ENCODE measurements around the gene WDR82. TPM values are rescaled to one million over a fixed set of nuclear protein-coding genes. Genes with fewer than 3 reads are reported as not detected.

The WDR82 gene
- total and polyA plus RNA-seq, 7 donors: 22.2 to 54.9 (median 46.8) TPM

- Histone ChIP-seq H3K36me3 (peaks cover 3 to 17% (median 7%) of the 10 kb centered on the region in 4 donors), H3K9me3 (no peaks in the 10 kb centered on the region), H3K4me1 (peaks cover 0 to 8% (median 2%) of the 10 kb centered on the region in 4 donors), H3K4me3 (no peak overlapping the region), H3K27me3 (no peaks in the 10 kb centered on the region), H3K27ac (no peak overlapping the region)
- no peak for DNase-seq
- TF ChIP-seq EP300 (IDR thresholded peaks at IDR 0.05): no peak
- TF ChIP-seq POLR2A (IDR thresholded peaks at IDR 0.05): no peak
- TF ChIP-seq CTCF (IDR thresholded peaks at IDR 0.05): no peak
- no peak for TF ChIP-seq POLR2AphosphoS5 (IDR thresholded peaks at IDR 0.05)
- intact Hi-C loops (cut with DNase I): no loop called here
- WGBS, 2 donors: 93 to 96% methylated on average over 32 of the region's 32 CpGs
Observed at GRCh38 chr3:52223449-52224408, 54.7 kb downstream of the WDR82 start.

GRCh38 chr3:52222319-52223221, 55.9 kb downstream of the WDR82 start:
- intact Hi-C loops (cut with DNase I): no loop called here
- whole genome bisulfite sequencing, 2 donors: 92% methylated on average over 41 of the region's 41 CpGs

GRCh38 chr3:52221563-52222318, 56.7 kb downstream of the WDR82 start:
- intact Hi-C loops (cut with DNase I): no loop called here
- Histone ChIP-seq H3K9me3 (no peaks in the 10 kb centered on the region), H3K27ac (no peak overlapping the region), H3K4me1 (peaks cover 0 to 24% (median 12%) of the 10 kb centered on the region in 4 donors), H3K4me3 (no peak overlapping the region), H3K27me3 (no peaks in the 10 kb centered on the region), H3K36me3 (no peaks in the 10 kb centered on the region)
- TF ChIP-seq CTCF (IDR thresholded peaks at IDR 0.05): no peak
- WGBS, 2 donors: 84 to 90% methylated on average over 34 of the region's 34 CpGs
- DNase-seq: no peak

More at GRCh38 chr3:52222319-52223221, 55.9 kb downstream of the WDR82 start:
- Histone ChIP-seq H3K4me3 (no peak overlapping the region), H3K27ac (no peak overlapping the region), H3K27me3 (no peaks in the 10 kb centered on the region), H3K4me1 (peaks cover 0 to 16% (median 4%) of the 10 kb centered on the region in 4 donors), H3K36me3 (peaks cover 0 to 6% (median 0%) of the 10 kb centered on the region in 4 donors), H3K9me3 (no peaks in the 10 kb centered on the region)
- TF ChIP-seq CTCF (IDR thresholded peaks at IDR 0.05) (no peak), EP300 (IDR thresholded peaks at IDR 0.05) (no peak), POLR2A (IDR thresholded peaks at IDR 0.05) (no peak), POLR2AphosphoS5 (IDR thresholded peaks at IDR 0.05) (no peak)
- no peak for DNase-seq

GRCh38 chr3:52221141-52221562, 57.3 kb downstream of the WDR82 start:
- intact Hi-C loops (cut with DNase I): no loop called here
- TF ChIP-seq CTCF (IDR thresholded peaks at IDR 0.05): no peak
- TF ChIP-seq POLR2A (IDR thresholded peaks at IDR 0.05): no peak
- TF ChIP-seq EP300 (IDR thresholded peaks at IDR 0.05): no peak
- no peak for TF ChIP-seq POLR2AphosphoS5 (IDR thresholded peaks at IDR 0.05)
- 96% methylated on average over 27 of the region's 27 CpGs for WGBS, 2 donors
- no peaks in the 10 kb centered on the region for H3K36me3 ChIP-seq
- no peak overlapping the region for H3K27ac ChIP-seq
- peaks cover 0 to 30% (median 18%) of the 10 kb centered on the region in 4 donors for H3K4me1 ChIP-seq
- no peak overlapping the region for H3K4me3 ChIP-seq
- H3K9me3 ChIP-seq: no peaks in the 10 kb centered on the region
- no peak for DNase-seq
- H3K27me3 ChIP-seq: no peaks in the 10 kb centered on the region
